NCI-H146 treated with DMSO at 0.1 percent for 48 hours (cell line): ENCODE results near the gene FCER1G.
"Not testable (repeated sequence)": the region's sequence is repeated elsewhere in the genome, so short reads cannot be mapped to it uniquely, and the experiment has no call there.

ENCODE experiments used
- DNase-seq: peaks from one replicate; lab custom pipeline; 2025; ENCODE audit not compliant: unreplicated experiment; lab: John Stamatoyannopoulos, UW

The FCER1G gene

DNA sequence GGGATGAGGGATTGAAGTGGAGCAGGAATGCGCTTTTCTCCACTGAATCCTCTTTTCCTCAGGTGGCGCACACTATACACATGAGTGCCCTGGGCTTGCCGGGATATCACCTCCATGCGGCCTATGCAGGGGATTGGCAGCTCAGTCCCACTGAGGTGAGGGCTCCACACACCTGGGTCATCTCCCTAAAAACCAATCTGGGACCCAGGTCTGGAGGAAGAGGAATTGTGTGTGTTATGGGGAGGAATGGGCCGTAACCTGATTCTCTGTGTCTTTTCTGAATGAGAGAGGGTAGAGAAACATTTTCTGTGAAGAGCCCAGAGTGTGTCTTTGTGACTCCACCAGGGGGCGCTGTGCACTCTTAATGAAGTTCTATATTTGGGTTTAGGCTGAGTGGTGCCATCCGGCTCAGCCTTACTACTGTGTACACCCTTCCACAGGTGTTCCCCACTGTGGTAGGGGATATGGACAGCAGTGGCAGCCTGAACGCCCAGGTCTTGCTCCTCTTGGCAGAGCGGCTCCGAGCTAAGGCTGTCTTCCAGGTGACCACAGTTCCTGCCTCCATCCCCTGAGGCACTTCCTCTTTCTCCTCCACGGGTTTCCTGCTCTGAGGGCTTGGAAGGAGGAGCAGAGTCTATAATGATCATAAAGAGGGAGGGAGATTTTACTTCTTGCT lies 12.2 kb downstream of the FCER1G start:
- DNase-seq = peak; percentile 52

- no peak for DNase-seq
Observed at GRCh38 chr1:161228032-161228431, 12.9 kb downstream of the FCER1G start.

DNA sequence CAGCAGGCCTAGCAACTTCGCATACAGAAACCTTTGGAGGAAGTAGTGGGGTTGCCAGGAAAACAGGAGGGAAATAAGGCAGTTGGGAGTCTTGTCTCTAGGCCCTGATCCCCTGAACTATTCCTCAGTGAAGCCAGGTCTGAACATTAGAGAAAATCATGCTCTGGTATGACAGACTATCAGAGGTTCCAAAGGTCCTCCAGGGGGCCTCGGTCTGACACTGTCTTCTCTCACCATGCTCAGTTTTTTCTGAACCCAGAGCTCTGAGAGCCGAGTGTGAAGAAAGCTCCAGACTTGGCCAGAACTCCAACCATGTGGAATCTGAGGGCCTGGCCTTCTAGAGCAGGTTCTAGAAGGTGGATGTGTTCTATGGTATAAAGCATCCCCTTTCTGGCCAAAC lies 14.8 kb downstream of the FCER1G start:
- DNase-seq = no peak

DNA sequence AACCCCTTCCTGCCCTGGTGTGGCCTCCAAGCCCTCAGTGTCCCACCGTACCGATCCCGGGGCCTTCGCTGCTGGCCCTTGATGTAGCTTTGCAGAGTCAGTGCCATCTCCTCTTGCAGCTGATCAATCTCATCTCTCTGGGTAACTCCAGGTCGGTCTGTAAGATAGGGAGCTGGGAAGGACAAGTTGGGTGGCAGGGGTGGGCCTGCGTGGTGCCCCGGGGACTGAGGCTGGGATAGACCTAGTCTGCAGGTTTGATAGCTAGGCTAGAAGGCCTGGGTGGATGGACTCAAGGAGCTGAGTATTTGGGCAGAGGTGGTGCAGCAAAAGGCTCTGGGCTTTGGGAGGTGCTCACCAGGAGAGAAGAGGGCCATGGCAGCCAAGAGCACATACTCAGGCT lies 15.7 kb downstream of the FCER1G start:
- no peak for DNase-seq

DNA sequence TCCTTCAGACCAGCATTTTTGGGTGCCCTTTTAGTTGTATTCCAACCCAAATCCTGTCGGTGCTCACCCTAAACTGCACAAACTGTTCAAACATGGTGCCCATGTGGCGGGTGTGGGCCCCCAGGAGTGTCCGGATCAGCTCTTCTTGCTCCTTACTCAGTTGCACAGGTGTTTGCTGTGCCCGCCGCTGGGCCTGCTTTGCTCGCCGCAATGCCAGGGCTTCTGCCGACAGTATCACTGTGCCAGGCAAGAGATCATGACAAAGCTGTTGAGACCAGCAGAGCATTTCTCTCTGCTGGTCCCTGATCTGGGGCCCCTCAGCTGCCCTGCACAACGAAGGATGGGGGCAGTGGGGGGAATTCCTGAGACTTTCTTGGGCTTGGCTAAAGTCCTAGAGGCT lies 18.0 kb downstream of the FCER1G start:
- no peak for DNase-seq

GRCh38 chr1:161235957-161236775 lies 21.1 kb downstream of the FCER1G start:
- no peak for DNase-seq

DNA sequence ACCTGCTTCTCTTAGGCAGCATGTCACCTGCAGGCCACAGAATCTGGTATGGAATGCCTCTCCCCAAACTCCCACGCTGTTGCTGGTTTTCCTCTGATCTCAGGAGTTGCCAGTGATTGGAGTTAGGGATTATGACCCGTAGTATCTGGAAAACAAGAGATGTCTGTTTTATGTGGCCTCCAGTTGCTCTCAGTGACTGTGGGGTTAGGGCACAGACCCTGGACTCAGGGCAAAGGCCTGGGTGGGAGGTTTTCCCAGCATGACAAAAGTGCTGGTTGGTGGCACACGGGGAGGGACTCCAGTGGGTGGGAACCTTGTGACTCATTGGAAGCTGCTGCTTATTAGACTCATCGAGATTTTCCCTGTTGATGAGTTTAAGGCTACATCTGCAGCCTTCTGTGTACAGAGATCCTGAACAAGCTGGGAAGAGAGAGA lies 23.0 kb downstream of the FCER1G start, which contains the start of gene NR1I3:
Gene NR1I3, minus strand, starts transcription at position 165 of the 435 bp plus-strand sequence. CDS start 1,638 bp downstream, outside the sequence.
- DNase-seq = no peak

GRCh38 chr1:161241682-161242081 lies 26.6 kb downstream of the FCER1G start:
- no peak for DNase-seq

DNA sequence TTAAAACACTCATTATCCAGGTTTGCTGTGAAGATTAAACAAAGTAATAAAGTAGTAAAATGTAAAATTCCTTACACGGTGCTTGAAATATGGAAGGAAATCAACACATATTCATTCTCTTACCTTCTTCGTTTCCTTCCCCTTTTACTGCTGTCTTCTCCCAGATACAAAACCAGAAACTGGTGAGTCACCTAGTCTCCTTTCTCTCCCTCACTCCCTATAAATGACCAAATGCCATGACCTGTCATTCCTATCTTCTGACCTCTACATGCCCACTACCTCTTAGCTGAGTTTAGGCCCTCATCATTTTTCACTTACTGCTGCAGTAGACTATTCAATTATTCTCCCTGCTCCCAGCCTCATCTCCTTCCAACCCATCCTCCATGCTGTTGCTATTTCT lies 27.2 kb downstream of the FCER1G start:
- no peak for DNase-seq

- no peak for DNase-seq
Observed at GRCh38 chr1:161244888-161245287, 29.8 kb downstream of the FCER1G start.

DNA sequence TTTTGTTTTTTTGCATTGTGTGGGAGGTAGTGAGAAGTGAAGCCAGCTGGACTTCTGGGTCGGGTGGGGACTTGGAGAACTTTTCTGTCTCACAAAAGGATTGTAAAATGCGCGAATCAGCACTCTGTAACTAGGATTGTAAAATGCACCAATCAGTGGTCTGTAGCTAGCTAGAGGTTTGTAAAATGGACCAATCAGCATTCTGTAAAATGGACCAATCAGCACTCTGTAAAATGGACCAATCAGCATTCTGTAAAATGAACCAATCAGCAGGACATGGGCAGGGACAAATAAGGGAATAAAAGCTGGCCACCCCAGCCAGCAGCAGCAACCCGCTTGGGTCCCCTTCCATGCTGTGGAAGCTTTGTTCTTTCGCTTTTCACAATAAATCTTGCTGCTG lies 35.0 kb downstream of the FCER1G start:
- not testable (repeated sequence) for DNase-seq

DNA sequence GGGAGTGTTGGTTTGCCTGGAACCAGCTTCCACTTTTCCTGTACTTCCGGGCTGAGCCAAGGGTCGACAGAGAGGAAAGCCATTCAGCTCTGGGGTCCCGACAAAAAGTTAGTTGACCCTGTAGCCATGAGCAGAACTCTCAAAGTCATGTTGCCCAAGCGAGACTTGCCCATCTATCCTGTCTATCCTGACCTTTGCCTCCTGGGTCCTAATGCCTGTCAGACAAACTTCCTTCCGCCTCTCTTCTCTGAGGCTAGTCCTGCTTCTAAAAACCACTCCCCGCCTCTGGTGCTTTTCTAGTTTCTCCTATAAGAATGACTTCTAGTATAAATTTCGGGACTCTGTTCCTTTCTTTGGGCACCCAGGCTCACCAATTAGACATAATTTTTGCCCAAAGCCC lies 35.7 kb downstream of the FCER1G start:
- DNase-seq = no peak

DNA sequence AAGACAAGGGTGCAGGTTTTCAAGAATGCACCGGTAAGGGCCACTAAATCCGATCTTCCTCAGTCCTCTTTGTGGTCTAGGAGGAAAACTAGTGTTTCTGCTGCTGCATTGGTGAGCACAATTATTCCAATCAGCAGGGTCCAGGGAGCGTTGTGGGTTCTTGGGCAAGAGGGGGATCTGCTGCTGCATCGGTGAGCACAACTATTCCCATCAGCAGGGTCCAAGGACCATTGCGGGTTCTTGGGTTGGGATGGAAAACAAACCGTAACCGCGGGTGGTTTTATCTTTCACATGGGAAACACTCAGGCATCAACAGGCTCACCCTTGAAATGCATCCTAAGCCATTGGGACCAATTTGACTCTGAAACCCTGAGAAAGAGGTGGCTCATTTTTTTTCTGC lies 36.5 kb downstream of the FCER1G start:
- DNase-seq = no peak

GRCh38 chr1:161255302-161255701 lies 40.2 kb downstream of the FCER1G start:
- not testable (repeated sequence) for DNase-seq

DNA sequence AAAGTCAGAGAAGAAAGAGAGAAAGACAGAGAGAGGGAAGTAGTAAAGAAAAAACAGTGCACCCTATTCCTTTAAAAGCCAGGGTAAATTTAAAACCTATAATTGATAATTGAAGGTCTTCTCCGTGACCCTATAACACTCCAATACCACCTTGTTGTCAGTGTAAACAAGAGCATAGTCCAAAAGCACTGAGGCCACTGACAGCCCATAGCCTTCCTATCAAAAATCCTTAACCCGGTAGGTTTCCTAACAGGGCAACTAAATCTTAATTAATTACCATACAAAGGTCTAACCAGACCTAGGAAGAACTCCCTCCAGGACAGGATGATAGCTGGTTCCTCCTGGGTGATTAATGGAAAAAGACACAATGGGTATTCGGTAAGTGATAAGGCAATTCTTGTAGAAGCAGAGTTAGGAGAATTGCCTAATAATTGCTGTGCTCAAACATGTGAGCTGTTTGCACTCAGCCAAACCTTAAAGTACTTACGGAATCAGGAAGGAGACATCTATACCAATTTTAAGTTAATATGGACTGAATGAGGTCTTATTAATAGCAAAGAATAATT lies 40.9 kb downstream of the FCER1G start:
- DNase-seq = not testable (repeated sequence)

- DNase-seq = not testable (repeated sequence)
Observed at GRCh38 chr1:161257109-161257508, 42.0 kb downstream of the FCER1G start.

DNA sequence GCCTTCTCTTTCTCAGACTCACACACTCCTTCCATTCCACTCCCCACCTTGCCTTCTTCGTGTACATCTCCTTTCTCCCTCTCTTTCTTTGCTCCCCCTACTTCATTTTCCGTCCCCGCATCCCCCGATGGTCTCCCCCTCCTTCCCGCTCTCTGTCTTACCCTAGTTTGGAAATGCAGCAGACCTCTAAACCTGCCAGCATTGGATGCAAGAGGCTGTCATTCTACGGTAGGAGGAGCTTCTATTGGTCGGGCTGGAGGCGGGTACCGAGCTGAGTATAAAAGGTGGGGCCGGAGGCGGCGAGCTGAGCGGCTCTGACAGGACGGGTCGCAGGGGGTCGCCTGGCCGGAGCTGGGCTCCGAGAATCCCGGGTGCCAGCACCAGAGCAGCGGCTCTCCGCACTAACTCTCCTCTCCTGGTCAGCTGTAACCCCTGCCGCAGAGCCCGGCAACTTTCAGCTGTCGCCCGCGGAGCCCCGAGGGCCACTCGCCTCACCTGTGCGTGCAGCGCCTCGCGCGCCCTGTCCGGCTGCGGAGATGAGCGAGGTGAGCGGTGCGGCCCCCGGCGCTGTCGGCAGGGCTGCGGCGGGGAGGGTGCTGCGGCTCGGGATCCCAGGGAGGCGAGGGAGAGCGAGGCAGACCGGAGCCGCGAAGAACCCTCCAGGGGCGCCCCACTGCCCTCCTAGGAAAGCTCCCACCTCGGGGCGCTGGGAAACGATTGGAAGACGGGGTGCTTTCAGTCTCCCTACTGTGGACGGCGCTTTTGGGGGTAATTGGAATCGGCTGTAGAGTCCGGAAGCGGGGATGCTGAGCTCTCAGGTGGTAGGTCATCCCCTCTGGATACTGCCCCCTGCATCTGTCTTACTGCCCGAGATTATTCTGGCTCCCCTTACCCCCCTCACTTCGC lies 43.6 kb downstream of the FCER1G start, which contains the start of gene PCP4L1:
Gene PCP4L1, plus strand, starts transcription at position 307 of the 906 bp plus-strand sequence. Its CDS starts 230 bp downstream, at position 537.
- peak; percentile 70 for DNase-seq

DNA sequence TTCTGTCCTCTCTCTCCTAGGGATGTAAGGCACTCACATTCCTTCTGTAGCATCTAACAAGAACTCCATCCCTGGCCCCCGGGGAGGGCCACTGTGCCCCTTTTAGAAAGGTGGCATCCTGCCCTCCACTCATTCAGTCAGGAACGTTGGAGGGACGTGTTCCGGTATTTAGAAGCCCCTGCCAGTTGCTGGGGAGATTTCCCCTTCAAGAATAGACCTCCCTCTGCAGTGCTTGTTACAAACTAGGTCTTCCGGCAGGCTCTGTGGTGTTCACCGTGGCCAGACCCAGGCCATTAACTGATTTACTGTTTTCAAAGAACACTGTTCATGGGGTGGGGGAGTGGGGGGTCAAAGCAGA lies 44.2 kb downstream of the FCER1G start:
- no peak for DNase-seq

GRCh38 chr1:161259765-161260164 lies 44.7 kb downstream of the FCER1G start:
- no peak for DNase-seq

DNA sequence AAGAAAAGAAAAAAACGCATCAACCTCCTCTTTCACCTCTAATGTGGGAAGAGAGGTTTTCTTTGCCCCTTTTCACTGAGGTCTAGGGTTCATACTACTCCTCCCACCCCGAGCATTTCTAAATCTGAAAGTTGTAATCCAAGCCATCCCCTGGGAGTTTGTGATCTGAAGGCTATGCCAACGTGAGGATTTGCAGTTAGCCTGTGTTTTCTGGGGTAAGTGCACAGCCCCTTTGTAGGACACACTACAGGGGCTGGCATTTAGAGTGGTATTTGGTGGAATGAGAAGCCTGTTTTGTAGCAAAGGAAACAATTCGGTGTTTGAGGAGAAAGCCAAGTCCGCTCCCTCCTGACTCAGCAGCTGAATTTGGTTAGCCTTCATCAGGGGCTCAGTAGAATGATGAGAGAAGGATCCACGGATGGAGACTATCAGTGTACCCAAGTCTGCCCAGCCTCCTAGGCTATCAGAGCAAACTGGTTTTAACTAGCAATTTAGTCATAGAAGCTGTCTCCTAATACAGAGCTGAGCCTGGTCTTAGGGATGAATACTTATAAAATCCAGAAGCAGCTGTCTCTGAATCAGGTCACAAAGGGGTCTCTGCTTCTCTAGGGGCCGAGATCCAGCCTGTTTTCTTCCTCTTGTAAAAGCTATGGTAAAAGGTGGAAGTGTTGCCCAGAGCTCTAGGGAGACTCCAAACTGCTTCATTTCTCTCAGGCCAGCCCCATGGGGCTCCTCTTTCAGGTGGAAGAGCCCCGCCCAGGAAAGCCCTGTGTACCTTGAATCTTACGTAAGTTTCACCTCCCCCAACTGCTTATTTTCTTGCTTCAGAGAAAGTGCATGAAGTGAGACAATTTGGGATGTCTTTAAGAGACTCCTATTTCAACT lies 45.5 kb downstream of the FCER1G start:
- no peak for DNase-seq
